Psoas muscle (tissue), 8 donors: Measurements from ENCODE around the gene LAMA4. TPM values are rescaled to one million over a fixed set of nuclear protein-coding genes. Genes with fewer than 3 reads are reported as not detected.

Source experiments
- ATAC-seq, 4 donors: fragments of 200-7000 bp; cut with Tn5 transposase; one replicate each; pipeline ENCODE4 v1.9.1; 2020; ENCODE audit warnings: moderate library complexity in 3 of 4, mild to moderate bottlenecking in 2 of 4
- DNase-seq, 2 donors: peaks; one replicate each; pipeline ENCODE4 v3.0.0-alpha.2; 2020
- H3K27ac ChIP-seq: fragments of 200-600 bp; one replicate; pipeline ENCODE4 v1.8.0; 2022
- H3K27me3 ChIP-seq, 3 donors: fragments of 200-600 bp in 1 of 3; one replicate each; pipeline versions ENCODE4 v1.6.1 to v1.8.0; 2013 to 2022; ENCODE audit warnings: low read length in 2 of 3, mild to moderate bottlenecking in 2 of 3, moderate library complexity in 1 of 3; ENCODE audit not compliant: insufficient read depth in 3 of 3
- H3K36me3 ChIP-seq, 2 donors: fragments of 200-600 bp in 1 of 2; one replicate each; pipeline versions ENCODE4 v1.6.1 to v1.8.0; 2013 to 2022; ENCODE audit warnings: low read depth in 1 of 2, mild to moderate bottlenecking in 1 of 2, moderate library complexity in 1 of 2; ENCODE audit not compliant: insufficient read depth in 1 of 2
- H3K4me1 ChIP-seq: fragments of 200-600 bp; one replicate; pipeline ENCODE4 v1.8.0; 2022
- H3K4me3 ChIP-seq: fragments of 200-600 bp; one replicate; pipeline ENCODE4 v1.8.0; 2022; ENCODE audit warnings: mild to moderate bottlenecking
- H3K9me3 ChIP-seq: fragments of 200-600 bp; one replicate; pipeline ENCODE4 v1.8.0; 2022
- WGBS, 3 donors: extraction: QIAGEN DNeasy Blood & Tissue Kit; methylation state at CpG; one replicate each; pipeline versions ENCODE4 v1.1.6 to v1.1.7; 2013; 5-methylcytosine and 5-hydroxymethylcytosine counted together
- intact Hi-C, 2 donors: fragments of 100-400 bp; cut with DNase I; formaldehyde crosslinking; loops; one replicate each; pipeline versions ENCODE4 v1.11.0 to v1.14.2; 2022
- polyA plus RNA-seq, 3 donors: library from polyadenylated mRNA; stranded (reverse); fragments of 200-250 nt; gene quantifications; one replicate each; pipeline ENCODE4 v1.2.3, GENCODE V29; 2013
- total RNA-seq, 4 donors: library from RNA; stranded (reverse); fragmentation: NEBNext Ultra II Directional in 2 of 4; extraction: Animal tissue kit (Norgen Biotek cat#: 25700) in 2 of 4; gene quantifications; one replicate each; pipeline versions ENCODE4 v1.2.1 to v1.2.4, GENCODE V29; 2021 to 2023
- TF ChIP-seq, protein P1 (sequence below): fragments of 200-600 bp; IDR thresholded peaks from one replicate; pipeline ENCODE4 v1.8.0; 2022; ENCODE audit warnings: antibody characterized with exemption
- donor health status: healthy with polysubstance abuse.
- donor health status: DM: no; HTN: no; CAD: no; lungs with moderate emphysema.
- donor health status: Bipolar disorder and iron deficiency.
- donor health status: healthy.
- donor health status: DM: yes; HTN: yes; CAD: no.
- donor health status: DM: no; HTN: no; CAD: no.
- donor health status: DM: no; HTN: no; CAD: no.
- donor health status: DM: yes; HTN: yes; CAD: no.

LAMA4 gene
- total and polyA plus RNA-seq, 7 donors = 3.0 to 15.8 (median 5.3) TPM

DNA sequence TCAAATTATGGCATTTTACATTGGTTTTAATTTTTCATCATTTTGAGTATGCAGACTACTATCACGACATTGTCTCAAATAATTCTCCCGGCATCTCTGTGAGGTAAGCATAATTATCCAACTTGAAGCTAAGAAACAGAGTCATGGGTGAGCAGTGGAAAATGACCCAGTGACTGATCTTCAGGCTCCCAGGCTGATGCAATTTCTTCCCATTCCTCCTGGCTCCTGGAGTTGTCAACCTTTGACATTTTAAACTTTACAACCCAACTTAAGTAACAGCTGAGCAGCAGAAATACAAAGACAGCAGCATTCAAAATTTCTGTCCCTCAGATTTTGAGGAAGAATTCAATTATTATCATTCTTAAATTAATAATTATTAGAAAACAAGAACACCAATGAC lies 13.7 kb upstream of the LAMA4 start:
- H3K27ac ChIP-seq = peak overlapping the region; percentile 58

GRCh38 chr6:112266331-112266730 lies 12.0 kb upstream of the LAMA4 start:
- ATAC-seq (no peak), DNase-seq (no peak)
- no peaks in the 10 kb centered on the region for H3K9me3 ChIP-seq
- 79 to 89% (median 81%) methylated on average over 7 of the region's 7 CpGs for WGBS, 3 donors
- H3K4me3 ChIP-seq = no peak overlapping the region
- H3K36me3 ChIP-seq = no peaks in the 10 kb centered on the region
- peaks cover 6% of the 10 kb centered on the region for H3K4me1 ChIP-seq
- H3K27me3 ChIP-seq = no peaks in the 10 kb centered on the region
- no peak overlapping the region for H3K27ac ChIP-seq
- TF ChIP-seq, protein P1, sequence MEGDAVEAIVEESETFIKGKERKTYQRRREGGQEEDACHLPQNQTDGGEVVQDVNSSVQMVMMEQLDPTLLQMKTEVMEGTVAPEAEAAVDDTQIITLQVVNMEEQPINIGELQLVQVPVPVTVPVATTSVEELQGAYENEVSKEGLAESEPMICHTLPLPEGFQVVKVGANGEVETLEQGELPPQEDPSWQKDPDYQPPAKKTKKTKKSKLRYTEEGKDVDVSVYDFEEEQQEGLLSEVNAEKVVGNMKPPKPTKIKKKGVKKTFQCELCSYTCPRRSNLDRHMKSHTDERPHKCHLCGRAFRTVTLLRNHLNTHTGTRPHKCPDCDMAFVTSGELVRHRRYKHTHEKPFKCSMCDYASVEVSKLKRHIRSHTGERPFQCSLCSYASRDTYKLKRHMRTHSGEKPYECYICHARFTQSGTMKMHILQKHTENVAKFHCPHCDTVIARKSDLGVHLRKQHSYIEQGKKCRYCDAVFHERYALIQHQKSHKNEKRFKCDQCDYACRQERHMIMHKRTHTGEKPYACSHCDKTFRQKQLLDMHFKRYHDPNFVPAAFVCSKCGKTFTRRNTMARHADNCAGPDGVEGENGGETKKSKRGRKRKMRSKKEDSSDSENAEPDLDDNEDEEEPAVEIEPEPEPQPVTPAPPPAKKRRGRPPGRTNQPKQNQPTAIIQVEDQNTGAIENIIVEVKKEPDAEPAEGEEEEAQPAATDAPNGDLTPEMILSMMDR = no peak
- intact Hi-C loops = no loop called here

More for the DNA sequence above, 13.7 kb upstream of the LAMA4 start:
- 87 to 95% (median 94%) methylated on average over 2 of the region's 2 CpGs for WGBS, 3 donors
- Histone ChIP-seq H3K4me3 (no peak overlapping the region), H3K9me3 (no peaks in the 10 kb centered on the region), H3K4me1 (peaks cover 6% of the 10 kb centered on the region), H3K27me3 (no peaks in the 10 kb centered on the region), H3K36me3 (no peaks in the 10 kb centered on the region)
- no peak for DNase-seq
- intact Hi-C loops = no loop called here
- TF ChIP-seq, protein P1 = no peak
- no peak for ATAC-seq

DNA sequence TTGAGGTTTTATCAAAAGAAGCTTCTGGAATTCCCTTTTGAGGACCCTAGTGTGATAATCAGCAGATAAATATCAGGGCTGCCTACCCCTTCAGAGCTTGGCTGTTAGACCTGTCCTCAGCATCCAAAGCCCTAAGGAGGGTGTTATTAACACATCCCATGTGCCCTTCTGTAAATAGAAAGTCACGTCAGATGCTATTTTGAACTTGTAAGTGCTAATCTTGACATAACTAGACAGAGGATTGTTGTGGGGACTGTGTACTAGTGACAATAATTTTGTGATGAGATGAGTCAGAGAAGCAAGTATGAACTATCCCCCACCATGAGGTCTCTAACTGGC lies 4.9 kb upstream of the LAMA4 start:
- Histone ChIP-seq H3K27ac (no peak overlapping the region), H3K4me1 (no peaks in the 10 kb centered on the region), H3K9me3 (no peaks in the 10 kb centered on the region), H3K27me3 (no peaks in the 10 kb centered on the region), H3K4me3 (no peak overlapping the region), H3K36me3 (no peaks in the 10 kb centered on the region)
- ATAC-seq = peak in 3 of 4 donors; percentile 39 to 56 (median 46)
- TF ChIP-seq, protein P1 = no peak
- DNase-seq = no peak
- WGBS, 3 donors = 34 to 44% (median 43%) methylated on average over 1 of the region's 1 CpG
- intact Hi-C loops = no loop called here

GRCh38 chr6:112258642-112259336 lies 4.4 kb upstream of the LAMA4 start:
- TF ChIP-seq, protein P1 = no peak
- no peak for DNase-seq
- WGBS, 3 donors = 82 to 91% (median 87%) methylated on average over 11 of the region's 11 CpGs
- intact Hi-C loops = no loop called here
- H3K27me3 ChIP-seq = peaks cover 0 to 3% (median 0%) of the 10 kb centered on the region in 3 donors
- no peak overlapping the region for H3K27ac ChIP-seq
- H3K4me1 ChIP-seq = no peaks in the 10 kb centered on the region
- H3K9me3 ChIP-seq = no peaks in the 10 kb centered on the region
- ATAC-seq = no peak
- no peak overlapping the region for H3K4me3 ChIP-seq
- no peaks in the 10 kb centered on the region for H3K36me3 ChIP-seq
